SJCRH30 (cell line): ENCODE results near the gene DUSP7. TPM values are rescaled to one million over a fixed set of nuclear protein-coding genes. Genes with fewer than 3 reads are reported as not detected.

Experiments used
- DNase-seq, 2 experiments: peaks; one replicate each; pipeline ENCODE4 v3.0.0-alpha.2; 2015 to 2020
- H3K27ac ChIP-seq: fragments of 250-450 bp; sonication (Bioruptor Pico); 2 replicates; pipeline ENCODE4 v1.5.1; 2020; ENCODE audit warnings: mild to moderate bottlenecking, moderate library complexity
- H3K27me3 ChIP-seq: fragments of 250-450 bp; sonication (Bioruptor Pico); 2 replicates; pipeline ENCODE4 v1.5.1; 2020; ENCODE audit warnings: mild to moderate bottlenecking, moderate library complexity
- H3K36me3 ChIP-seq: fragments of 250-450 bp; sonication (Bioruptor Pico); 2 replicates; pipeline ENCODE4 v1.5.1; 2020; ENCODE audit warnings: mild to moderate bottlenecking, moderate library complexity
- H3K4me1 ChIP-seq: fragments of 250-450 bp; sonication (Bioruptor Pico); 2 replicates; pipeline ENCODE4 v1.5.1; 2020; ENCODE audit warnings: mild to moderate bottlenecking, moderate library complexity
- H3K4me3 ChIP-seq: fragments of 250-450 bp; sonication (Bioruptor Pico); 2 replicates; pipeline ENCODE4 v1.5.1; 2020; ENCODE audit warnings: mild to moderate bottlenecking, moderate library complexity
- H3K9me3 ChIP-seq: fragments of 250-450 bp; sonication (Bioruptor Pico); replicated peaks from 2 replicates; pipeline ENCODE4 v1.5.1; 2020; ENCODE audit warnings: mild to moderate bottlenecking, moderate library complexity
- total RNA-seq: library from RNA; depleted of rRNA; stranded (reverse); fragments of >200 nt; shearing (Covaris generic); gene quantifications from 2 replicates; pipeline ENCODE4 v1.2.3, GENCODE V29; 2014; rRNA removed

DUSP7 gene
- total RNA-seq, 1 experiment from 2014 or later = 9.1 TPM

DNA sequence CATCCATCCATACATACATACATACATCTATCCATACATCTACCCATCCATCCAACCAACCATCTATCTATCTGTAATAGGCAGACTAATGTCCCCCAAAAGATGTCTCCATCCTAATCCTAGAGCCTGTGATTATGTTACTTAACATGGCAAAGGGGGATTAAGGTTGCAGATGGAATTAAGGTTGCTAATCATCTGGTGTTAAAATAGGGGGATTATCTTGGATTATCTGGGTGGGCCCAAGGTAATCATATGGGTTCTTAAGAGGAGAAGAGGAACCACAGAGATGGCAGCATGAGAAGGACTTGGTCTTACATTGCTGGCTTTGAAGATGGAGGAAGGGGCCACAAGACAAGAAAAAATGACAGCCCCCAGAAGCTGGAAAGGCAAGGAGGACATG, 45.9 kb downstream of the DUSP7 start:
- Histone ChIP-seq H3K4me3 (no peak overlapping the region), H3K4me1 (peaks cover 10% of the 10 kb centered on the region), H3K27ac (no peak overlapping the region), H3K27me3 (no peaks in the 10 kb centered on the region), H3K9me3 (no peaks in the 10 kb centered on the region), H3K36me3 (no peaks in the 10 kb centered on the region)
- no peak for DNase-seq

DNA sequence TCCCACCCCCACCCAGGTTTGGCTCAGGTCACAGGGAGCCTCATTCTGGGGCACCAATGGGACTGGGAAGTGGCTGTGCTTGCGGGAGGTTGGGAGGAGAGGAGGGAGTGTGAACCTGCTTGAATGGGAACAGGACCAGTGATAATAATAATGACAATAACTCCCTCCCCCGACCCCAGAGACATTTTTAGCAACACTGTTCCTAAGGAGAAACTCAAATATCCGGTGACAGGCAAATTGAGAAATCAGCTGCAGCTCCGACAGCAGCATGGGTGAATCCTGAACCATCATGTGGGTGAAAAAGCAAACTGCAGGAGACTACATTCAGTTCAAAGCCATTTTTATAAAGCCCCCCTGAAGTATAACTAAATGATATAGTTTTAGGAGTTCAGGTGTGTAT, 49.1 kb downstream of the DUSP7 start:
- no peak for DNase-seq
- Histone ChIP-seq H3K4me1 (peaks cover 22% of the 10 kb centered on the region), H3K36me3 (no peaks in the 10 kb centered on the region), H3K9me3 (no peaks in the 10 kb centered on the region), H3K27ac (no peak overlapping the region), H3K4me3 (no peak overlapping the region), H3K27me3 (no peaks in the 10 kb centered on the region)

DNA sequence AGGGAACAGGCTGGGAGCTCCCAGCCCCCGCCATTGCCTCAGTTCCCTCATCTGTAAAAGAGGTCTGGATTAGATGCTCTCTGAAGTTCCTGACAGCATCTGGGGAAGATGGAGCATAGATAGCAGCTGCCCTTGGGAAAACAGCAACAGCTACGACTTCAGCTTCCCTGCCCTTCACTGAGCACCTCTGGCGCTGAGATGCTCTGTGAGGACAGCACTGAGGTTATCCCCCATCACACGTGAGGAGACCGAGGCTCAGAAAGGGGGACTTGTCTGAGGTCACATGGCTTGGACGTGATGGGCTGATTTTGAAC, 49.6 kb downstream of the DUSP7 start:
- Histone ChIP-seq H3K4me1 (peaks cover 22% of the 10 kb centered on the region), H3K27ac (no peak overlapping the region), H3K36me3 (no peaks in the 10 kb centered on the region), H3K9me3 (no peaks in the 10 kb centered on the region), H3K4me3 (no peak overlapping the region), H3K27me3 (no peaks in the 10 kb centered on the region)
- no peak for DNase-seq

DNA sequence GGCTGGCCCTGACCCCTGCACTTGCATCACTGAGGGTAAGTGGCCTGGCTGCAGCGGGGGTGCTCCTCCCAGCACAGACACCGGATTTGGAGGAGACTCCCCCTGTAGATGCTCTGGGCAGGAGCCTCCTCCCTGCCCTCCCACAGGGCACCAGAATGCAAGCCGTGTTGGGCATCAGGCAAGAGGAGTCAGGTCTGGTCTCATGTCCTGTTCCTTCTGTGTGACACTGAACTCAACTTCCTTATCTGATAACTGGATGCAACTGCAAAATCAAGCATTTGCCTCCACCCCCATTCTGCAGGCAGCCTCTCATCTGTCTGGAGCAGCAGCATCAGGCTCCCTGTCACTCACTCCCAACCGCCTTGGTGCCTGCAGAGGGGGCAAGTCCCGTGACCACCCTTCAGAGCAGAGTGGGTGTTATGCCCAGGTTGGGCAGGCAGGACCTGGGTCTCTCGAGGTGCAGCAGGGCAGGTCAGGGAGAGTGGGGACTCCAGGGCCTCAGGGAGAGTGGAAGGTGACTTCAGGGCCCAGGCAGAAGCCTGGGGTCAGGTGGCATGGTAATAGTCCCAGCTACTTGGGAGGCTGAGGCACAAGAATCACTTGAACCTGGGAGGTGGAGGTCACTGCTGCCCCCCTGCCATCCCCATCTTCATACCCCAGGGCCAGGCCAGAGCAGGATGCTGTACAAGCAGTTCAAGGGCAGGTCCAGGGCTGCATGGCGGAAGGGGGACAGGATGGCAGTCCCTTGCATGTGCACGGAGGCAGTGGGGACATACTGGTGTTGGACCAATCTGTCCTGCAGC, 50.2 kb downstream of the DUSP7 start:
- DNase-seq = no peak
- Histone ChIP-seq H3K4me1 (peaks cover 22% of the 10 kb centered on the region), H3K27ac (no peak overlapping the region), H3K36me3 (no peaks in the 10 kb centered on the region), H3K9me3 (no peaks in the 10 kb centered on the region), H3K27me3 (no peaks in the 10 kb centered on the region), H3K4me3 (peak overlapping the region; percentile 3; the same call in 1 of the 2 replicates)

DNA sequence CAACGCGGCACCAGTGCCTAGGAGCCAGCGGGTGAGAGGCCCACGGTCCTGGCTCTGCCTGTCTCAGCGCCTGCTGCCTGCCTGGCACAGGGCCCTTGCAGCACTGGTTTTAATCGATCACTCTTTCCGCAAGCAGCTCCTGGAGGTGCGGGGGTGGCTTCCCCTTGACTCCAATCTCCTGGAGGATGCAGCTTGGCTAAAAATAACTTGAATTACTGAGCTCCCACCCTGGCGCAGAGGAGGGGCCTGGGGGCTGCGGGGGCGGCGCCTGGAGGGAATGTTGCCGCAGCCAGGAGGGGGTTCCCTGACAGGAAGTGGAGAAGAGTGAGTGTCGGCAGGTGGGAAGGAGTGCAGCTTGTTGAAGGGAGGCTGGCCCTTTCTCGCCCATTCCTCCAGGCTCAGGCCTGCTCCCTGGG, 50.8 kb downstream of the DUSP7 start:
- no peaks in the 10 kb centered on the region for H3K27me3 ChIP-seq
- peak; percentile 56 to 65 for DNase-seq
- H3K9me3 ChIP-seq = no peaks in the 10 kb centered on the region
- H3K27ac ChIP-seq = no peak overlapping the region
- no peaks in the 10 kb centered on the region for H3K36me3 ChIP-seq
- peaks cover 22% of the 10 kb centered on the region for H3K4me1 ChIP-seq
- H3K4me3 ChIP-seq = peak overlapping the region; percentile 3; the same call in 1 of the 2 replicates

DNA sequence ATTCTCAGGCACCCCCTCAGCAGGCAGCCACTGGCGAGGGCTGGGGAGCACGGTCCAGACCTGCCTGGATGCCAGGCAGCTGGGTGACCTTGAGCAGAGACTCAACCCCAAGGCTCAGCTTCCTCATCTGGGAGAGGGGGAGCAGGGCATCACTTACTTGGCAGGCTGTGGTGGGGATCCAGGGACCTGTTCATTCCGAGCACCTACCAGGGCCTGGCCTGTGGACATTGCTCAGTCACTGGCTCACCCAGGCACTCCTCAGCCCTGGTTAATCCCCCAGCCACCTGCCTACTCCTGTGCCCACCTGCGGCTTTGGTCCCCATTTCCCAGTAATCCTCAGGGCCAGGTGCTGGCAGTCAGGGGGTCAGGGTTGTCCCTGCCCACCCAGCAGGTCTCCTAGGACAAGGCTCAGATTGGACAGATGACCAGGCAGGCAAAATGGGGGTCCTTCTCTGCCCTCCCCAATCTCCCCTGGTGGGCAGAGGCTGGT, 51.4 kb downstream of the DUSP7 start:
- no peak for DNase-seq
- no peaks in the 10 kb centered on the region for H3K9me3 ChIP-seq
- no peak overlapping the region for H3K27ac ChIP-seq
- no peaks in the 10 kb centered on the region for H3K27me3 ChIP-seq
- H3K4me1 ChIP-seq = peaks cover 22% of the 10 kb centered on the region
- H3K4me3 ChIP-seq = no peak overlapping the region
- H3K36me3 ChIP-seq = no peaks in the 10 kb centered on the region

DNA sequence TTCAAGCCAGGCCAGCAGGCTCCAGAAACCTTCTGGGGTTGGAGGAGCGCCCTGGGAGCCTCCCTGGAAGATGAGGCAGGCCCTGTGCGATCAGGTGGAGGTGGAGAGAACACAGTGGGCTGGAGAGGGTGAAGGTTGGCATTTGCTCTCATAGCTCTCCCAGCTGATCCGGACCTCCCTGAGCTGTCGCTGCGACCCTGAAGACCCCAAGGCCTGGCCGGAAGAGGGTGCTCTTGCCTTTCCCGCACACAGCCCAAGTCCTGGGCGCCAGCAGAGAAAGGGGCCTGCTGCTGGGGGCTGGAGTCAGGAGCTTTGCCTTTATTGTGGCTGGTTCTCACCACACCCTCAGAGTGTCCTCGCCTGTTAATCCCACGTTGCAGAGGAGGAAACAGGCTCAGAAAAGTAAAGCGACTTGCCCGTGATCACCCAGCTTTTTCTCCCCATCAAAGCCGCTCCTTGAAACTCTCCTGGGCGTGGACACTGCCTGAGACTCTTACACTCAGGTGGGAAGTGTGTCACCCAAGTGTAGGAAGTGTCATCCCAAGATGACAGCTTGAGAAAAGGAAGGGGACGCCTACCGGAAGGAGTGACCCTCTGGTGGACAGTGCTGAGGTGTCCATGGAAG, 52.1 kb downstream of the DUSP7 start:
- no peak overlapping the region for H3K27ac ChIP-seq
- DNase-seq = peak; percentile 76 to 85
- no peaks in the 10 kb centered on the region for H3K27me3 ChIP-seq
- H3K4me3 ChIP-seq = no peak overlapping the region
- no peaks in the 10 kb centered on the region for H3K9me3 ChIP-seq
- H3K4me1 ChIP-seq = peaks cover 22% of the 10 kb centered on the region
- no peaks in the 10 kb centered on the region for H3K36me3 ChIP-seq

DNA sequence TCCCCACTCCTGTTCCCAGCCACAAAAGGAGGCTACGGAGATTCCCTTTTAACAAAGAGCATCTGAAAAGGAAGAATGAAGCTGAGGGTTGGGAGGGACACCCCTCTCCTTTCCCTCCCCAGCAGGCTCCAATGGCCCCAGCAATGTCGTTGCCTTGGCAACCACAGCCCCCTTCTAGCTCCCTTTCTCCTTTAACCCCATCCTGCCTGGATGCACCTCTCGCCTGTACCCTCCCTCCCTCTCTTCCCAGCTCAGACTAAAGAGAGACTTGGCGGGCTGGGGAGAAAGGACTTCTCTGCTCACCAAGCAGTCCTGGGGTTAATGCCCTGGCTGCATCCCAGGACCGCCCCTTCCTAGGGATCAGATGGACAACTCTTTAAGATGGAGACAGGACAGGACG, 53.6 kb downstream of the DUSP7 start:
- Histone ChIP-seq H3K4me3 (no peak overlapping the region), H3K9me3 (no peaks in the 10 kb centered on the region), H3K36me3 (no peaks in the 10 kb centered on the region), H3K27me3 (no peaks in the 10 kb centered on the region), H3K4me1 (peaks cover 33% of the 10 kb centered on the region), H3K27ac (no peak overlapping the region)
- DNase-seq = no peak

DNA sequence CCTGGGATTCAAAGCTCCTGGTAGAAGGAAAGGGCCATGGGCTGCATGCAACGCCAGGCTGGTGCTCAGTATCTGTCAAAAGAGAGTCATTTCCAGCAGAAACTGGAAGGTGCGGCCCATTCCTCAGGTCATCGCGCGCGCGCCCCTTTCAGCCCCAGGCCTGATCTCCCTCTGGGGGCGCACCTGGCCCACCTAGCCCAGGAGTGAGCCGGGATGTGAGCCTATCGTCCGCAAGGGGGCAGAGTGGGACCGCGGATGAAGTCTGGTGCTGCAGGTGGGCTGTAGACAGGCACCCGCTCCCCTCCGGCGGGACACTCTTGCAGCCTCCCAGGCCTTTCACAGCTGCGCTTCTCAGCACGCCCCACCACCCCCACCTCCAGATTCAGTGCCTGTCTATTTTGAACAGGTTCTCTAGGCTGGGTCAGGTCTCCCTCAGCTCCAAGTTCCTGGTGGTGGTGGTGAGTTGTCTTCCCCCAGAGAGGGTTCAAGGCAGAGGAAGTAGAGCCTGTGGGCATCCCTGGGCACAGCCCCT, 54.9 kb downstream of the DUSP7 start:
- peak; percentile 71 to 89 for DNase-seq
- H3K4me3 ChIP-seq = no peak overlapping the region
- no peaks in the 10 kb centered on the region for H3K36me3 ChIP-seq
- peaks cover 41% of the 10 kb centered on the region for H3K4me1 ChIP-seq
- H3K27ac ChIP-seq = no peak overlapping the region
- H3K27me3 ChIP-seq = no peaks in the 10 kb centered on the region
- H3K9me3 ChIP-seq = no peaks in the 10 kb centered on the region

DNA sequence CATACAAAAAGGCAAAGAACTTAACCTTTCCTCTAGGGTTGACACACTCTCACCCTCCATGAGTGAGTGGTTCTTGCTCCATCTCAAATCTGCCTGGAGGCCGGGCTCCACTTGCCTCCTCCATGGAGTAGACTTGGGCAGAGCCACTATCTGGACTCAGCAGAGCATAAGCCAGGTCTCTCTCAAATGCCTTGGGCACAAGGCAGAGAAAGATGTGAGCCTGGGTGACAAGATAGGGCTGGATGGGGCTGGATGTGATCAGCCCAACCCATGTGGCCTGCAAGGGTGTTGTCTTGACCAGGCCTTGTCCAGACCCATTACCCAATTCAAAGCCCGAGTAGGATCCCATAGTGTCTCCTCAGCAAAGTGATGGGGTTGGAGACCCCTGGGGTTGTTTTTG, 56.5 kb downstream of the DUSP7 start:
- Histone ChIP-seq H3K4me3 (no peak overlapping the region), H3K36me3 (peaks cover 6% of the 10 kb centered on the region), H3K9me3 (no peaks in the 10 kb centered on the region), H3K27ac (no peak overlapping the region), H3K4me1 (peaks cover 24% of the 10 kb centered on the region), H3K27me3 (no peaks in the 10 kb centered on the region)
- no peak for DNase-seq

Other genes with a start within 250 kb of the DUSP7 start
- gene IQCF2, start 195.0 kb downstream of the DUSP7 start, total RNA-seq = not detected in 2 replicates
- not detected in 2 replicates for gene IQCF5, start 181.0 kb downstream of the DUSP7 start, total RNA-seq
- not detected in 2 replicates for gene IQCF1, start 153.2 kb downstream of the DUSP7 start, total RNA-seq
- 31.7 and 42.1 TPM in 2 replicates for gene RRP9, start 114.7 kb downstream of the DUSP7 start, total RNA-seq
- gene PARP3, start 114.2 kb downstream of the DUSP7 start, total RNA-seq = 8.7 and 9.5 TPM in 2 replicates
- not detected in 2 replicates for gene GPR62, start 101.2 kb downstream of the DUSP7 start, total RNA-seq
- 178 and 186 TPM in 2 replicates for gene PCBP4, start 89.1 kb downstream of the DUSP7 start, total RNA-seq
- gene ABHD14B, start 82.5 kb downstream of the DUSP7 start, total RNA-seq = 11.2 and 13.0 TPM in 2 replicates
- gene ABHD14A, start 81.5 kb downstream of the DUSP7 start, total RNA-seq = 9.6 and 10.8 TPM in 2 replicates
- gene ACY1, start 73.0 kb downstream of the DUSP7 start, total RNA-seq = 24.5 and 26.2 TPM in 2 replicates
- 1,784 and 1,861 TPM in 2 replicates for gene RPL29, start 60.7 kb downstream of the DUSP7 start, total RNA-seq
- gene POC1A, start 97.9 kb upstream of the DUSP7 start, total RNA-seq = 27.1 and 28.3 TPM in 2 replicates
- 46.8 and 50.3 TPM in 2 replicates for gene ALAS1, start 141.6 kb upstream of the DUSP7 start, total RNA-seq
- gene TLR9, start 169.1 kb upstream of the DUSP7 start, total RNA-seq = not detected in 2 replicates
- gene TWF2, start 182.6 kb upstream of the DUSP7 start, total RNA-seq = 32.3 and 32.7 TPM in 2 replicates
- 6.1 and 7.6 TPM in 2 replicates for gene PPM1M, start 189.2 kb upstream of the DUSP7 start, total RNA-seq
- 93.9 and 97.1 TPM in 2 replicates for gene WDR82, start 222.1 kb upstream of the DUSP7 start, total RNA-seq
- gene GLYCTK, start 231.3 kb upstream of the DUSP7 start, total RNA-seq = 5.5 and 6.5 TPM in 2 replicates